KOPT-K1 (cell line): ENCODE results near the gene LHPP.
A peak's percentile ranks its signal among the peaks of the same experiment; 100 is the strongest.

Source experiments
- H3K27ac ChIP-seq: fragments of 200-600 bp; sonication (generic); 2 replicates; pipeline ENCODE4 v1.5.1; 2016; ENCODE audit warnings: antibody characterized with exemption, mild to moderate bottlenecking, low read depth, low read length; ENCODE audit not compliant: poor library complexity, severe bottlenecking
- H3K36me3 ChIP-seq: fragments of 200-600 bp; sonication (generic); 2 replicates; pipeline ENCODE4 v1.5.1; 2017; ENCODE audit warnings: antibody characterized with exemption, mild to moderate bottlenecking, low read length, moderate library complexity; ENCODE audit not compliant: insufficient read depth
- H3K9me3 ChIP-seq: fragments of 200-600 bp; sonication (generic); 2 replicates; pipeline ENCODE4 v1.5.1; 2017; ENCODE audit warnings: antibody characterized with exemption, low read length, mild to moderate bottlenecking; ENCODE audit not compliant: insufficient read depth, poor library complexity, severe bottlenecking

The LHPP gene

DNA sequence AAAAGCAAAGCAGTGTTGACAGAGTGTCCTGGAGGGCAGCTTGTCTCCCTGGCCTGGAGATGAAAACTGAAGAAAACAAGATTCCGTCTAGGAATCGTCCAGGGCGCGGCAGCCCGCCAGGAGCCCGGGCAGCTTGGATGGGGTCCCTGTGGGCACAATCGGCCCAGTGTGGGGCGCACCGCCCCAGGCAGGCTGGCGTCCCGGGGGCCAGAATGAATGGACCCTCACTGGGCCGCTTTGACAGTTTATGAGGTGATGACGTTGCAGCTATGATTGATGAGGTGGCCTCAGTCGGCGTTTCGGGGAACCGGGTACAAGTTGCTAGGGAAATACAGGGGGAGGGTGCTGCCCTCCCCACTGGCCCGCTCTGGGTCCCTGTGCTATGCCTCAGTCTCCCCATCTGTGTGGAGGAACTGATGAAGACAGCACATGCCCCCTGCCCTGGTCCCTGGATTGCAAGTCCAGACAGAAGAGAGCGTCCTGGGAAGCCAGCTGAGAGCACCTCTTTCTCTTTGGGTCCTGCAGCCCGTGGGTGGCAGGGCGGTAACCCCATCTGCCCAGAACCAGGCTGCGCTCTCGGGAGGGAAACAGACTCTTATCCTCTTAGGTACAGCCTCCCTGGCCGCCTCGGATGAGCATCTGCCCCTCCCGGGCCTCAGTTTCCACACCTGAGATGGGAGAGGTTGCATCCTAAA, 131.3 kb downstream of the LHPP start:
- no peaks in the 10 kb centered on the region for H3K9me3 ChIP-seq
- no peaks in the 10 kb centered on the region for H3K36me3 ChIP-seq
- no peak overlapping the region for H3K27ac ChIP-seq

DNA sequence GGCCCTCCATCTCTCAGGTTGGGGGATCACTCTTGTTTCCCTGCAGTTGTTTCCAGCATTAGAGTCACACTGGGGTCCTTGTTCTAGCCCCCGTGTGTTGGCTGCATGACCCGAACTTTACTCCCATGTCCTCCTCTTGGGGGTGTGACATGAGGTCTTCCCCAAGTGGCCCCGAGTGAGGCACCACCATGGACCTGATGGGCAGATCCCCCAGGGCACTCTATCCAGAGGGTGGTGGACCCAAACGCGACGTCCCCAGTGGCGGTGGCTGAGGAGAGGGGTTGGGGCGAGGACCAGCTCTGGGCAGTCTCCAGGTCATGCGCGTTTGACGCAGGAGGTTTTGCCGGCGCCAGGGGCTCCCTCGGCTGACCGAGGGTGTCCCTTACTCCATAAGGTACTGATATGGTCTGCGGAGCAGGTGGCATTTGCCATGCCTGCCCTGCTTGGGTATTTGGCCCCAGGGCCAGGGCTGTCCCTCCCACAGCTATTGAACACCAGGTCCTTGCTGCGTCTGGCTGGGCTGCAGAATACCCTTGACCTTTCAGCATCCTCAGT, 131.9 kb downstream of the LHPP start:
- no peaks in the 10 kb centered on the region for H3K36me3 ChIP-seq
- H3K9me3 ChIP-seq = no peaks in the 10 kb centered on the region
- no peak overlapping the region for H3K27ac ChIP-seq

DNA sequence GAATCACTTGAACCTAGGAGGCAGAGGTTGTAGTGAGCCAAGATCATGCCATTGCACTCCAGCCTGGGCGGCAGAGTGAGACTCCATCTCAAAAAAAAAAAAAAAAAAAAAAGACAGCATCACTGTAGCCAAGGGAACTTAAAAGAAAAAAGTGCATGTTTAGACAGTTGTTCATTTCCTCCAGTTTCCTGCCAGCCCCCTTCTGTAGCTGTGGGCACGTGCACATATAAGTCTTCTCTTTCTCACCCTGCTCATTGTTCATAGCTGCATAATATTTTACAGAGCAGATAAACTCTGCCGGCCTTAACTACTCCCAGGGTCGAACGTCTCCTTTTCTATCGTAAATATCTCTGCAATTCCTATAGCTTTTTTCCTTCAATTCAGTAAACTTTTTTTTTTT, 132.6 kb downstream of the LHPP start:
- H3K9me3 ChIP-seq = no peaks in the 10 kb centered on the region
- H3K27ac ChIP-seq = no peak overlapping the region
- no peaks in the 10 kb centered on the region for H3K36me3 ChIP-seq

- no peaks in the 10 kb centered on the region for H3K36me3 ChIP-seq
- peak overlapping the region; percentile 2 for H3K27ac ChIP-seq
- H3K9me3 ChIP-seq = no peaks in the 10 kb centered on the region
Observed at GRCh38 chr10:124595143-124595883, 133.7 kb downstream of the LHPP start.

- no peaks in the 10 kb centered on the region for H3K9me3 ChIP-seq
- no peak overlapping the region for H3K27ac ChIP-seq
- no peaks in the 10 kb centered on the region for H3K36me3 ChIP-seq
Observed at GRCh38 chr10:124596116-124596785, 134.6 kb downstream of the LHPP start.

DNA sequence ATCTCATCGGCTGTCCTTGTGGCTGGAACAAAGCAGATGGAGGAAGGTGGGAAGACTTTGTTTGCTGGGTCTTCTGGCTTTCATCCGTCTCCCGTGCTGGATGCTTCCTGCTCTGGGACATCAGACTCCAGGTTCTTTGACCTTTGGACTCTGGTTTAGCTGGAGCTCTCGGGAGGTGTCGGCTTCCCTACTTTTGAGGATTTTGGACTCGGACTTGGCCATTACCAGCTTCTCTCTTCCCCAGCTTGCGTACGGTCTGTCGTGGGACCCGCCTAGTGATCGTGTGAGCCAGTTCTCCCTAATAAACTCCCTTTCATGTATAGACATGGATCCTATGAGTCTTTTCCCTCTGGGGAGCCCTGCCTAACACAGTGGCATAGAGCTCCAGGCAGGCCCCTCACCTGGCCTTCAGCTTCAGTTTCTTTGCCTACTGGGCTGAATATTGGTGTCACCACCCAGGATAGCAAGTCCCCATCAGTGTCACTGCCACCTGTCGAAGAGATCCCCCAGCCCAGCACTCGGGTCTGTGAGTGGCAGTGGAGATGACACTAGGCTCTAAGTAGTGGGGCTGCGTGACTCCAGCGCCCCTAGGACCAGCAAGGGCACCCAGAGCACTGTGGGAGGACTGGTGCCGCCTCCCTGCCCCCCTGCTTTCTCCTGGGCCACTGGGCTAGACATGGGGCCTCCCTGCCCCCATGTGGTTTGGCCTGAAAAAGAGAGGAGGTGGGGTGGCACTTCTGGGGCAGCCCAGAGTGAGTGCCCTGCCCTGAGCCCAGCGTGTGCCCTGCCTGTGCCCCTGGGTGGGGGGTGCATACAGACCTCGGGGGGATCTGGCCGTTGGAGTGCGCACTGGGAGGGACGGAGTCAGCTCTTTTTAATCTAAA, 135.6 kb downstream of the LHPP start:
- Histone ChIP-seq H3K9me3 (no peaks in the 10 kb centered on the region), H3K27ac (peak overlapping the region; percentile 43), H3K36me3 (no peaks in the 10 kb centered on the region)

GRCh38 chr10:124597846-124598165, 136.2 kb downstream of the LHPP start:
- Histone ChIP-seq H3K36me3 (no peaks in the 10 kb centered on the region), H3K27ac (peak overlapping the region; percentile 43), H3K9me3 (no peaks in the 10 kb centered on the region)

DNA sequence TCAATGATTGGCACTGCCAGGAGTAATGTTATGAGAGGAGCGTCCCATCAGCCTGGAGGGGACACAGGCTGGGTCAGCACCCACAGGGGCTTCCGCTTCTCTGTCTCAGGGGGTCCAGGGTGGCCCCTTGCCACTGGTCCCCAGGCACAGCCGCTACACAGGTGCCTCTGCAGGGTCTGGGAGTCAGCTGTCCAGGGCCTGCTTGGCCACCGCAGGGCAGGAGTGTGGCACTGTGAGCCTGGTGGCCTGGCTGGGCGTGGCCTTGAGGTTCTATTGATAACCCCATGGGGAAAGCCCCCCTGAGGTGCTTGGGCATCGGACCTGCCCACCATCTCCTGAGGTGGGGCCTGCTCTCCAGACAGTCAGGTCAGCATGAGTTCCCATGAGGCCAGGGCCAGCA, 136.6 kb downstream of the LHPP start:
- Histone ChIP-seq H3K27ac (peak overlapping the region; percentile 43), H3K36me3 (no peaks in the 10 kb centered on the region), H3K9me3 (no peaks in the 10 kb centered on the region)

GRCh38 chr10:124598773-124599587, 137.4 kb downstream of the LHPP start:
- Histone ChIP-seq H3K36me3 (no peaks in the 10 kb centered on the region), H3K9me3 (no peaks in the 10 kb centered on the region), H3K27ac (peak overlapping the region; percentile 38)

DNA sequence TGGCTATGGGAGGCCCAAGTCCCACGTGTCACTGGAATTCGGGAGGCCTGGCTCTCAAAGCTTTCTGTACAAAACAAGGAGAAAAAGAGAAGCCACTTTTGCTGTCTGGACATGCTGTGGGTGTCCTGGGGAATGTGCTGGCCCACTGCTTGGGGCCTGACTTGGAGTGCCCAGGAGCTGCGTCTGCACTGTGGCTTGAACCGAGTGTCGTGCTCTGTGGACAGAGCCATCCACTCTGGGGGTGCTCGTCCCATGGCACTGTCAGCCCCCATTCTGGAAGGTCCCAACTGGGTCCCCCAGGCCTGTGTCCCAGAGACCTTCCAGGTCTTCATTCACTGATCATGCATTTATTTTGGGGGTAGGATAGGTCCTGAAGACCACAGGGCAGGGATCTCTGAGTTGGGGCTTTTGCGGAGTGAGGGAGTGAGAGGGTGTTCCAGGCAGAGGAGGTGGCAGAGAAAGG, 138.0 kb downstream of the LHPP start:
- no peaks in the 10 kb centered on the region for H3K9me3 ChIP-seq
- H3K36me3 ChIP-seq = no peaks in the 10 kb centered on the region
- peak overlapping the region; percentile 38 for H3K27ac ChIP-seq

GRCh38 chr10:124600051-124600880, 138.6 kb downstream of the LHPP start:
- peak overlapping the region; percentile 38 for H3K27ac ChIP-seq
- no peaks in the 10 kb centered on the region for H3K36me3 ChIP-seq
- no peaks in the 10 kb centered on the region for H3K9me3 ChIP-seq

- no peaks in the 10 kb centered on the region for H3K9me3 ChIP-seq
- no peaks in the 10 kb centered on the region for H3K36me3 ChIP-seq
- peak overlapping the region; percentile 38 for H3K27ac ChIP-seq
Observed at GRCh38 chr10:124601016-124601415, 139.4 kb downstream of the LHPP start.

GRCh38 chr10:124601431-124602120, 140.0 kb downstream of the LHPP start:
- H3K9me3 ChIP-seq = no peaks in the 10 kb centered on the region
- no peaks in the 10 kb centered on the region for H3K36me3 ChIP-seq
- H3K27ac ChIP-seq = no peak overlapping the region
